Endothelial cell of umbilical vein (primary cell): ENCODE results near the gene EXD3.

Source experiments
- EZH2 ChIP-seq: IDR thresholded peaks from 2 replicates; pipeline ENCODE4 v1.6.1; 2012; ENCODE audit warnings: borderline replicate concordance, low read depth, mild to moderate bottlenecking, moderate library complexity, low read length, inconsistent platforms; ENCODE audit not compliant: severe bottlenecking
- GATA2 ChIP-seq: IDR thresholded peaks from 2 replicates; pipeline ENCODE4 v1.7.0; 2011; ENCODE audit warnings: low read depth, mild to moderate bottlenecking, moderate library complexity, mixed read lengths, low read length; ENCODE audit not compliant: insufficient read length, insufficient read depth
- POLR2A ChIP-seq: IDR thresholded peaks from 2 replicates; pipeline ENCODE4 v1.6.1; 2012; ENCODE audit warnings: low read depth, mild to moderate bottlenecking, control low read depth, low read length
- TF ChIP-seq, protein P1 (sequence below), 2 donors: IDR thresholded peaks; 1 replicate in 1 of 2; 2 replicates in 1 of 2; pipeline ENCODE4 v1.5.1; 2011; ENCODE audit warnings: low read length in 2 of 2, mild to moderate bottlenecking in 2 of 2, moderate library complexity in 2 of 2, control low read depth in 1 of 2, inconsistent platforms in 1 of 2, low read depth in 1 of 2; ENCODE audit not compliant: insufficient read depth in 1 of 2; ENCODE audit errors: extremely low read depth in 1 of 2

DNA sequence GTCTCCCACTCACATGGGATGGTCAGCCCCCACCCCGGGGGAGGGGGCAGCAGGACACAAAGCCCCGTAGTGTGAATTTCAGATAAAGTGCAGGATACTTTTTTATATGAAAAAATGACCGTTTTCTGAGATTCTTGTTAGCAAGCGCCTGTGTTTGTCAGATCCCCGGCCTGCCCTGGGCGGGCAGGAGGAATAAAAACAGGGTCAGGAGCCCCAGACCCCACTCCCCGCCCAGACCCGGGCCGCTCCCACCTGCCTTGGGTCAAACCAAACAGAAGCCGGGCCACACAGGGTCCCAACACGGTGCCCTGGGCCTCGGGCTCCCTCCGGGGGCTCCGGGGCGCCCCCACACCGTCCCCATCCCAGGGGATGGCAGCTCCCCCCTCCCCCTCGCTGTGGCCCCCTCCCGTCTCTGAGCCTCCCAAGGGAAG is 107.4 kb downstream of the EXD3 start:
- TF ChIP-seq, protein P1, sequence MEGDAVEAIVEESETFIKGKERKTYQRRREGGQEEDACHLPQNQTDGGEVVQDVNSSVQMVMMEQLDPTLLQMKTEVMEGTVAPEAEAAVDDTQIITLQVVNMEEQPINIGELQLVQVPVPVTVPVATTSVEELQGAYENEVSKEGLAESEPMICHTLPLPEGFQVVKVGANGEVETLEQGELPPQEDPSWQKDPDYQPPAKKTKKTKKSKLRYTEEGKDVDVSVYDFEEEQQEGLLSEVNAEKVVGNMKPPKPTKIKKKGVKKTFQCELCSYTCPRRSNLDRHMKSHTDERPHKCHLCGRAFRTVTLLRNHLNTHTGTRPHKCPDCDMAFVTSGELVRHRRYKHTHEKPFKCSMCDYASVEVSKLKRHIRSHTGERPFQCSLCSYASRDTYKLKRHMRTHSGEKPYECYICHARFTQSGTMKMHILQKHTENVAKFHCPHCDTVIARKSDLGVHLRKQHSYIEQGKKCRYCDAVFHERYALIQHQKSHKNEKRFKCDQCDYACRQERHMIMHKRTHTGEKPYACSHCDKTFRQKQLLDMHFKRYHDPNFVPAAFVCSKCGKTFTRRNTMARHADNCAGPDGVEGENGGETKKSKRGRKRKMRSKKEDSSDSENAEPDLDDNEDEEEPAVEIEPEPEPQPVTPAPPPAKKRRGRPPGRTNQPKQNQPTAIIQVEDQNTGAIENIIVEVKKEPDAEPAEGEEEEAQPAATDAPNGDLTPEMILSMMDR (IDR thresholded peaks at IDR 0.05; ENCODE audit: extremely low read depth in 1 of 2, insufficient read depth in 1 of 2, low read depth in 1 of 2, low read length in 2 of 2) = no peak
- TF ChIP-seq POLR2A = no peak
- no peak for TF ChIP-seq GATA2
- no peak for TF ChIP-seq EZH2
